HG03460 (cell line): Measurements from ENCODE around the gene KLRK1.
"Not testable (repeated sequence)": the region's sequence is repeated elsewhere in the genome, so short reads cannot be mapped to it uniquely, and the experiment has no call there.

Experiments used
- ATAC-seq: cut with Tn5 transposase; IDR thresholded peaks from one replicate; pipeline ENCODE4 v1.9.1; 2021; ENCODE audit not compliant: unreplicated experiment

KLRK1 gene

GRCh38 chr12:10362828-10363657 lies 26.8 kb downstream of the KLRK1 start:
- ATAC-seq, result no peak

- no peak for ATAC-seq
Measured at GRCh38 chr12:10362325-10362724, 27.5 kb downstream of the KLRK1 start.

GRCh38 chr12:10361622-10362021 lies 28.2 kb downstream of the KLRK1 start:
- no peak for ATAC-seq

- no peak for ATAC-seq
Measured at GRCh38 chr12:10361084-10361483, 28.8 kb downstream of the KLRK1 start.

GRCh38 chr12:10358969-10359368 lies 30.9 kb downstream of the KLRK1 start:
- ATAC-seq, result no peak

- ATAC-seq, result no peak
Measured at GRCh38 chr12:10358131-10358530, 31.7 kb downstream of the KLRK1 start.

- ATAC-seq, result no peak
Measured at GRCh38 chr12:10354502-10354901, 35.3 kb downstream of the KLRK1 start.

GRCh38 chr12:10354071-10354470 lies 35.8 kb downstream of the KLRK1 start:
- ATAC-seq, result no peak

- ATAC-seq, result not testable (repeated sequence)
Measured at GRCh38 chr12:10351457-10351856, 38.4 kb downstream of the KLRK1 start.

GRCh38 chr12:10341892-10342509 lies 47.8 kb downstream of the KLRK1 start:
- ATAC-seq, result no peak

- ATAC-seq, result not testable (repeated sequence)
Measured at GRCh38 chr12:10340946-10341345, 48.9 kb downstream of the KLRK1 start.

GRCh38 chr12:10339053-10339840 lies 50.6 kb downstream of the KLRK1 start:
- ATAC-seq, result no peak

GRCh38 chr12:10338470-10338869 lies 51.4 kb downstream of the KLRK1 start:
- not testable (repeated sequence) for ATAC-seq

- ATAC-seq, result not testable (repeated sequence)
Measured at GRCh38 chr12:10336196-10336595, 53.6 kb downstream of the KLRK1 start.

GRCh38 chr12:10331642-10332239 lies 58.1 kb downstream of the KLRK1 start:
- no peak for ATAC-seq

- not testable (repeated sequence) for ATAC-seq
Measured at GRCh38 chr12:10328691-10329090, 61.1 kb downstream of the KLRK1 start.
